GM12872 (cell line): ENCODE measurements around the gene AREG.

ENCODE experiments used
- CTCF ChIP-seq: IDR thresholded peaks from 3 replicates; pipeline ENCODE4 v1.5.1; 2011; ENCODE audit warnings: low read depth, mild to moderate bottlenecking, low read length, moderate library complexity; ENCODE audit not compliant: insufficient read depth

AREG gene

GRCh38 chr4:74410272-74410671 lies 34.7 kb upstream of the AREG start:
- TF ChIP-seq CTCF: no peak

GRCh38 chr4:74412225-74412624 lies 32.7 kb upstream of the AREG start:
- no peak for TF ChIP-seq CTCF

- no peak for TF ChIP-seq CTCF
Measured at GRCh38 chr4:74413265-74413664, 31.7 kb upstream of the AREG start.

- no peak for TF ChIP-seq CTCF
Measured at GRCh38 chr4:74414149-74414809, 30.7 kb upstream of the AREG start.

GRCh38 chr4:74415602-74416300 lies 29.2 kb upstream of the AREG start:
- TF ChIP-seq CTCF: no peak

- TF ChIP-seq CTCF: no peak
Measured at GRCh38 chr4:74418063-74418670, 26.8 kb upstream of the AREG start.

- no peak for TF ChIP-seq CTCF
Measured at GRCh38 chr4:74420863-74421262, 24.1 kb upstream of the AREG start.
